Femur (tissue), 1 donor: ENCODE results near the gene NRL.
A peak's percentile ranks its signal among the peaks of the same experiment; 100 is the strongest.

Experiments
- DNase-seq: peaks from one replicate; pipeline ENCODE4 v3.0.0-alpha.2; 2017

Gene NRL

DNA sequence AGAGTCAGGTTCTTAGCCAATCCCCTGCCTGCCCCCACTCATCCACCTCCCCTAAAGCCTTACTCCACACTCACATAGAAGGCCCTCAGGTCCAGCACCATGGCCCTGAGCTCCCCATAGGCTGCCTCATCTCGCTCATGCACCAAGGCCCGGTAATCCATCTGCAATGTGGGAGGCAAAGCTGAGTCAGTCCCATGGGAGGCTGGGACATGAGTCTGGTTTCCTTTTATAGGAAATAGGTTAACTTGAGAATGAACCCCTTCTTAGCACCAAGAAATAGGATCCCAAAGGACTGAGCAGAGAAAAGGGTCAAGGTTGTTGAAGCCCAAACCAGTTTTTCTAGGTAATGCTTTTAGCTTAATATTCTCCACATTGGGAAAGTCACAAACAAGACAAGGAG lies 28.8 kb upstream of the NRL start:
- no peak for DNase-seq

DNA sequence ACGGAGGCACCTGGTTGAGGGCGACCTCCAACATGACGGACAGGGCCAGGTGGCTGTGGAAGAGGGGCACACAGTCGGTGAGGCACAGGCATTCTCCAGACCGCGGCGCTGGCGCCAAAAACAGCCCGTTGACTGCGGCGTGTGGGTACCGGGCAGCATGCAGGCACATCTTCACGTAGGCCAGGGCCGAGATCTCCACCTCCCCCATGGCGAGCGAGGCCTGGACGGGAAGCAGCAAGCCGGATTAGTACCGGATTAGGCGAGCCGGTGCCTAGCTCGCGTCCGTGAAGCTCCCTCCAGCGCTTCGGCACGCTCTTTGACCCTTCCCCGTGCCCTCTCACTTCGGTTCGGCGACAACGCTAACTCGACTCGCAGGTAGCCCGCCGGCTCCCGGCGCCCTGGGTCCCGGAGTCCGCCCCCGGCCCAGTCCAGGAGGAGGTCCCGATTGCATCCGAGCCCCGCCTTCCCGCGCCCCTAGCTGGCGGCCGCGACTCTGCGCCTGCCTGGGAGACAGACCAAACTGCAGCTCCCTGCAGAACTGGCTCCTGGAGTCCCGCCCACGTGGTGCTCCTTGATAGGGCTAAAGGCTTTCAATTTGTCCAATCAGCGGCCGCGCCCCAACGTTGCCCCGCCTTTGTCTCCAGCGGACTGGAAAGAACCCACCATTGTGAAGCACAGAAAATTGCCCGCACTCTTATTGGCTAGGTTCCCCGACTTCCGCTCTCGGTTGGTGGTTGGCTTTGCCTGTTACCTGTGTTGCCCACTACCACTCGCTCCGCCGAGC lies 26.5 kb upstream of the NRL start, which contains the start of gene EMC9:
Gene EMC9 (minus strand): TSS at position 495 of the 784 bp plus-strand sequence. CDS start 287 bp downstream, at position 208.
- DNase-seq, result peak; percentile 100

DNA sequence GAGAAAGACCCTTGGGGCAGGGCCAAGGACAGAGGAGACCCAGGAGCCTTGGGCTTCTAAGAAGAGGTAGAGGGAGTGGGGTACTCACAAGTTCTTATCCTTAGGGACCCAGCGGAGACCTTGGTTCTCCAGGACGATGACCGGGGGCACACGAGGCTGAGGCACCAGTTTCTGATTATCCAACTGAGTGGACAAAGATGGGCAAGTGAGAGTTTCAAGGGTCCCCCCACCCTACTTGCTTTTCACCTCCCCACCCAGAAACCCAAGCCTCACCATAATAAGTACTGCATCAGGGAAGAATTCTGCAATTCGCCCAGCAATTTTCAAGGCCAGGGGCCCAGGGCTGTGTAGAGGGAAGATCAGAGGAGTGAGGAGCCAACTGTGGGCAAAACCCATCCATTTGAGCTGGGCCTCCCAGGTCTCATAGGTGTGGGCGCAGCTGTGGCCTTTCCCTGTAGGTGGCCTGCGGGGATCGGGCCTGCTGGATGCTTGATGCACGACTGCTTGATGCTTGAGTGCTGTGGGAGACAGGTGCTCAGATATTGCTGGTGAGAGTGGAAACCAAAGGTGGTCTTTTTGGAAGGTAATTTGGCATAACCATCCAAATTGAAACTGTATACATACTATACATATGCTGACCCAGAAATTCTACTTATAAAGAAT lies 24.7 kb upstream of the NRL start:
- DNase-seq, result no peak

DNA sequence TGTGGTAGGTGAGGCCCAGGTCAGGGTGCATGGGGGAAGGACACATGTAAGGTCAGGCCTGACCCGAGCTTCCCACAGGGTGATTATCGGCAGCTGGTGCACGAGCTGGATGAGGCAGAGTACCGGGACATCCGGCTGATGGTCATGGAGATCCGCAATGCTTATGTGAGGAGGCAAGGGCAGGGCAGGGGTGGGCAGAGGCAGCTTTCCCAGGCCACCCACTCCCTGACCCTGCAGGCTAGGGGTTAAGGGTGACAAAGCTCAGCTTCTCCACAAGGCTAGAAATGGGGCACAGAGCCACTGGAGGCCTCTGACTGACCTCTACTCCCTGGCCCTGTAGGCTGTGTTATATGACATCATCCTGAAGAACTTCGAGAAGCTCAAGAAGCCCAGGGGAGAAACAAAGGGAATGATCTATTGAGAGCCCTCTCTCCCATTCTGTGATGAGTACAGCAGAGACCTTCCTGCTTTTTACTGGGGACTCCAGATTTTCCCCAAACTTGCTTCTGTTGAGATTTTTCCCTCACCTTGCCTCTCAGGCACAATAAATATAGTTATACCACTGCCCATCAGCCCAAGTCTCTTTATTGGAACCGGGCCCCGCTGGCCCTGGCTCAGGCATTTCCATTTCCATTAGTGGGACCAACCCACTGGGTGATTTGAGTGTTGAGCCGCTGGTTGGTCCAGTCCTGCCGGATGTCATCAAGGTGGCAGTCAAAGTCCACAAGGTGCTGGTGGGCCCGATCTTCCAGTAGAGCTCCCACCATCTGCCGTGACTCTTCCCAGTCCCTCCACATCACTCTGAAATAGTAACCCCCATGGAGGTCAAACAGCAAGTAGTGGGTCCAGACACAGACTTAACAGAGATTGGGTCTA lies 23.9 kb upstream of the NRL start:
- DNase-seq, result no peak

DNA sequence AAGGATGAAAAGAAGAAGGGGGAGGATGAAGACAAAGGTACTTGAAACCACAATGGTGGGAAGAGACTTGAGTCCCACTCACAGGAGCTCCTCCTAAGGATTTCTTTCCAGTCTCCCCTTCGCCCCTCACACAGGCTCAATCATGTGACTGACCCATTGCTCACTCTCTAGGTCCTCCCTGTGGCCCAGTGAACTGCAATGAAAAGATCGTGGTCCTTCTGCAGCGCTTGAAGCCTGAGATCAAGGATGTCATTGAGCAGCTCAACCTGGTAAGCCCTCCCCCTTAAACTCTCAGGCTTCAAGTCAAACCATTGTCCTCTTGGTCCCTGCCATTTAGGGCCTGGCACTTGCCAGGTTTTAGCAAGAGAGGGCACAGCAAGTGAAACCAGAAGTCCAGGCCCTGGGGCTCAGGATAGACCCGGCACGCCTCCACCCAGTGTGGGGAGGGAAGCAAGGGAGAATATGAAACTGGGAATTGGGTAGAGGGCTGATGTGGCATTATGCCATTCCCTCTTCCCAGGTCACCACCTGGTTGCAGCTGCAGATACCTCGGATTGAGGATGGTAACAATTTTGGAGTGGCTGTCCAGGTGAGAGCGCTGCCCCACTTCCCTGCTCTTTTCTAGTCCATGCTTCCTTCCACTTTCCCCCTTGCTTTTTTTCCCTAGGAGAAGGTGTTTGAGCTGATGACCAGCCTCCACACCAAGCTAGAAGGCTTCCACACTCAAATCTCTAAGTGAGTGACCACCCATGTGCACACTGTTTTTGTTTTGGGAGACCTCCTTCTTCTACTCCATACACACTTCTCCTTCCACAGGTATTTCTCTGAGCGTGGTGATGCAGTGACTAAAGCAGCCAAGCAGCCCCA lies 23.0 kb upstream of the NRL start:
- no peak for DNase-seq

DNA sequence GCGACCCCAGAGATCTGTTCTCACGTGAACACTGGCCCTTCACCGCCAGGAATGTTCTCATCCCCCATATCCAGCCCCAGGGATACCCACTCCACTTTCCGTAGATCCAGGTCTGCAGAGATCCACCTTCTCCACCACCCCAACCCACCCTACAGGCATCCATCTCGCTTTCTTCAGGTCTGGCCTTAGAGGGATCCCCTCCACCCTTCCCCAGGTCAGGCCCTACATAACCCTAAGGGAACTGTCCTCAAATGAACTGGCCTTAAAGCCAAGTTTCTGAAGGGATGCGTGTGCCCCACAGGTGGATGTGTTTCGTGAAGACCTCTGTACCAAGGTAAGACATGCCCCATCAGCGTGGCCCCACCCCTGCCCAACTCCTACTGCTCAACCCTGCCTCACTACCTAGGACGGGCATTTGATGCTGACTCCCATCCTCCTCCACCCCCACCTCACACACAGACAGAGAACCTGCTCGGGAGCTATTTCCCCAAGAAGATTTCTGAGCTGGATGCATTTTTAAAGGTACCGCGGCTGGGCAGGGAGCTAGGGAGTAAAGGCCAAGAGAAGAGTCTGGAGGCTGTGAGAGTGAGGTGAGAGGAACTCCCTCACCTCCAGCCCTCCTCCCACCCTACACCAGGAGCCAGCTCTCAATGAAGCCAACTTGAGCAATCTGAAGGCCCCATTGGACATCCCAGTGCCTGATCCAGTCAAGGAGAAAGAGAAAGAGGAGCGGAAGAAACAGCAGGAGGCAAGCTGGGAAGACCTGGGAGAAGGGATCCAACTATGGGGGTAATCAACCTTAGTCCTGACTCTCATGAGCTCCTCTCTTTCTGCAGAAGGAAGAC lies 22.2 kb upstream of the NRL start:
- no peak for DNase-seq

DNA sequence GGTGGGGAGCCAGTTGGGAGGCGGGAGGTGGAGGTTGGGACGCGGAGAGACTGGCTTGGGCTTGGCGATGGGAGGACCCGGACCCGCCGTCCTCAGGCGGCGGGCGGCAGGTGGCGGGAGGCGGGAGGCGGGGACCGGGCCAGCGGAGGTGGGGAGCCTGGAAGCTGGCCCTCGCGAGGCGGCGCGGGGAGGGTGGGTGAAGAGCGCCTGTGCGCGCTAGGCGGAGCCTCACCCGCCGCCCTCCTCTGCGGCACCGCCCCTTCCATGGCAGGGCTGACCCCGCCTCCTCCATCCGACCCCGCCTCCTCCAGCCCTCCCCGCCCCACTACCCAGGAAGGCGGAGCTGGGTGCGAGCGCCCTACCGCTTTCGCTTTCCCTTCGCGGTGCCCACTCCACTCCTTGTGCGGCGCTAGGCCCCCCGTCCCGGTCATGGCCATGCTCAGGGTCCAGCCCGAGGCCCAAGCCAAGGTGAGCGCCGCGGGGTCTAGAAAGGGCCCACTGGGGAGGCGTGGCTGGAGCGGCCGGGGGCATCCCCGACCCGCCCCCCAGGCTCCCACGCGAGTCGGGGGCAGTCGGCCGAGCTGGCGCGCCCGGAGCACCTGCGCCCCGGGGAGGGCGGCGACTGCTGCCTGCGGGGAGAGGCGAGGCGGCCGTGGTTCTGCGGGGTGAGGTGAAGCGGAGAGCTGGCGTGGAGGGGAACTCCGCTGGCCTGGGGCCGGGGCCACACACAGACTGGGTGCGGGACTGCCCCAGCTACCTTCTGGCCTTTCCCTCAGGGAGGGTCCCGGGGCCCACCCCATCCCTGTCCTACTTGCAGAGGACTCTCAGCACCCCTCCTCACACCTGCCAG lies 21.3 kb upstream of the NRL start, which contains the start of gene PSME1:
Gene PSME1 (plus strand): TSS at position 361 of the 850 bp plus-strand sequence. CDS start 69 bp downstream, at position 430.
- peak; percentile 95 for DNase-seq

DNA sequence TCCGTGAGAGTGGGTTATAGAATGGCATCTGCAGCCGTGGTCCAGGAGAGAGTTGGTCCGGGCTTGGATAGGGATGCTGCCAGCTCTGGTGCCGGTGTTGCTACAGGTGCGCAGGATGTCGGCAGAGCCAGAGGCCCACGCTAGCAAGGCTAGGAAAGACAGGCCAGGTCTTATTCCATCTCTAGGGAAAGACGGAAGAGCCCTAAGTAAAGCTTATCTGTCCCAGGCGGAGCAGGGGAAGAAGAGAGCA lies 20.8 kb upstream of the NRL start:
- no peak for DNase-seq

DNA sequence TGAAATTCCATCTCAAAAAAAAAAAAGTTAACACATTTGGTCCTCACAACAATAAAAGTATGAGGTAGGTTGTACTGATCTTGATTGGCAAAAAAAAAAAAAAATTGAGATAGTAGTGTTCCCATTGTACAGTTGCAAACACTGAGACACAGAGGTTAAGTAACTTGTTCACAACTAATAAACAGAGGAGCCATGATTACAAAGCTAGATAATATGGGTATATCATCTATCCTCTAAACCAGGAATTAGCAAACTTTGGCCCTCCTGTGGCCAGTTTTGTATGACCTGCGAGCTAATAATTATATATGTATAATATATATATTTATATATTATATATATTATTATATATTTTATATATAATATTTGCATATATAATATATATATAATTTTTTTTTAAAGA lies 19.0 kb upstream of the NRL start:
- no peak for DNase-seq

DNA sequence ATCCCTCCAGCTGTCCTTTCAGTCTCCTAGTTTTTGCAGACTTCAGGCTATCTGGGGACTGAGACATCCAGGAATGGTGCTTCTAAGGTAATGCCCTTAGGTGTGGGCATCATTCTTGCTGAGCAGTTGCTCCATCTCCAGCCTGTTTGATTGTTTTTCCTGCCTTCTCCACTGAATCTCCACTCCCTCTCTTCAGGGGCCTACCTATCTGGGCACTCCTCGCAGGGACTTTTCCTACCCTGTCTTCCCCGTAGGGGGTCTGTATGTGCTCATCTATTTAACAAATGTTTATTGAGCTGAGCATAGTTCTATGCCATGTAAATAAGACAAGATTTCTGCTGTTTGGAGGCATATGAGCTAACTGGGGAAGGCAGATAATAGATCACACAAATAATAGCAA lies 18.2 kb upstream of the NRL start:
- no peak for DNase-seq

DNA sequence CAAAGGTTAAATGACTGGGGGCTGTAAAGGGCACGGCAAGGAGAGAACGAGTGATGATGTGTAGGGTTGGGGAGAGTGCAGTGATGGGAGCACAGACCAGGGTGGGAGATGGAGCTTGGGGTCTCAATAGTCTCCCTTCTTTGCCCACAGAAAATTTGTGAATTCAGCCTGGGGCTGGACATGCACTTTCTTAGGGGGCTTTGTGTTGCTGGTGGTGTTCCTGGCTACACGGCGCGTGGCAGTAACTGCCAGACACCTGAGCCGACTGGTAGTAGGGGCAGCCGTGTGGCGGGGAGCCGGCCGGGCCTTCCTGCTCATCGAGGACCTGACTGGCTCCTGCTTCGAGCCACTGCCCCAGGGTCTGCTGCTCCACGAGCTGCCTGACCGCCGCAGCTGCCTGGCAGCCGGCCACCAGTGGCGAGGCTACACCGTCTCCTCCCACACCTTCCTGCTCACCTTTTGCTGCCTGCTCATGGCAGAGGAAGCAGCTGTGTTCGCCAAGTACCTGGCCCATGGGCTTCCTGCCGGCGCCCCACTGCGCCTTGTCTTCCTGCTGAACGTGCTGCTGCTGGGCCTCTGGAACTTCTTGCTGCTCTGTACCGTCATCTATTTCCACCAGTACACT lies 17.4 kb upstream of the NRL start:
- DNase-seq, result no peak

DNA sequence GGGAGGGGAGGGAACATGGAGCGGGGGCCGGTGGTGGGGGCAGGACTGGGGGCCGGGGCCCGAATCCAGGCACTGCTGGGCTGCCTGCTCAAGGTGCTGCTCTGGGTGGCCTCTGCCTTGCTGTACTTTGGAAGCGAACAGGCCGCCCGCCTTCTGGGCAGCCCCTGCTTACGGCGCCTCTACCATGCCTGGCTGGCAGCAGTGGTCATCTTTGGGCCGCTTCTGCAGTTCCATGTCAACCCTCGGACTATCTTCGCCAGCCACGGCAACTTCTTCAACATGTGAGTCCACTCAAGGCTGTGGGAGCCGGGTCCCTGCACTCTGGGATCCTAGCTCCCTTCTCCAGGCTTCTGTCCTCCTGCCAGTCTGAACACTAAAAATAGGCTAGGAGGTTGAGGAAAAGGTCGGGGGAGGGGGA lies 16.8 kb upstream of the NRL start:
- no peak for DNase-seq

DNA sequence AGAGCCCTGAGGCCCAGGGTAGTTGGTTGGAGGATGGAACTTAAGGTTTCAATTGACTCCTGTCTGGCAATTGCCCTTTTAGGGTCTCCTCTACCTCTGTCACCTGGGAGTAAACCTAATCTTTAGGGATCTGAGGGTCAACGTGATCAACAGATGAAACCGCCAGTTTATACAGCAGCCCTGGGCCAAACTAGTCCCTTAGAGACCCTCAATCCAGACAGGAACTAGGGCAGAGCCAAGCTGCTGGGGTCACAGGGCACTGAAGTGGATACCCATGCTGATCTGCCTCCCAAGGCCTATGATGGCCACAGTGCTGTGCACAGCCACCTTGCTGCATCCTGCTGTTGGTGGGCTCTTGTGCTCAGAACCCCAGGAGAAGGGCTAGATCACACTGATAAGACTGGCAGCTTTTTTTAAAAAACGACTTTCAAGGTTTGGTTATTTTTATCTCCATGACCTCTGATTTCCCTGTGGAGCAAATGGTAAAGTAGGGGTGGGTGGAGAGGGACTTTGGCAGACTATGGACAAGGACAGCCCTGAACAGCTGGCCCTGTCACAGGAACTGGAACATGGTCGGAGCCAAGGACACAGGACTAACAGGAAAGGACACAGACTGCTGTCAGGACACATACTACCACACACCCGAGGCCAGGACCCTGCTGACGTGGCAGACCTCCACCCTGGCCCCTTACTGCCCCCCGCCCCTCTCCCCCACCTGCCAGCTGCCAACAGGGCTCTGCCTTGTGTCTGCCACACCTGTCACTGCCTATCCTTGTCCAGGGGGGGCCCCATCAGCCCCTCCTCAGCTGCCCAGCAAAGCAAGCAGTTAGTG lies 16.2 kb upstream of the NRL start:
- peak; percentile 85 for DNase-seq

DNA sequence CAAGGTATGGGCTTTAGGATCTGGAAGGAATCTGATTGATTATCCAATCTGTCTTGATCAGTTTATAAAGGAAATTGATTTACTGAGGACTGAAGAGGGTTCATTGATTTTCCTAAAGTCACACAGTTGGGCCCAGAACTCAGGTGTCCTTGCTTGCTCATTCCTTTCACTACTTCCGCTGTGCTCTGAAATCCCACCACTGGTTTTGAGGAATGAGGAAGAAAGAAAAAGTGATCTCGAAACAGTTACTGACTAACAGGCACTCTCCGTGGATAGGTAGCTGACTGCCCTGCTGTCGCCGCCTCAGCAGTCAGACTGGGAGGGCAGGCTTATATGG lies 15.6 kb upstream of the NRL start, which contains the start of gene FITM1:
Gene FITM1 (plus strand): TSS at position 280 of the 337 bp plus-strand sequence. CDS start 905 bp downstream, outside the sequence.
- no peak for DNase-seq

DNA sequence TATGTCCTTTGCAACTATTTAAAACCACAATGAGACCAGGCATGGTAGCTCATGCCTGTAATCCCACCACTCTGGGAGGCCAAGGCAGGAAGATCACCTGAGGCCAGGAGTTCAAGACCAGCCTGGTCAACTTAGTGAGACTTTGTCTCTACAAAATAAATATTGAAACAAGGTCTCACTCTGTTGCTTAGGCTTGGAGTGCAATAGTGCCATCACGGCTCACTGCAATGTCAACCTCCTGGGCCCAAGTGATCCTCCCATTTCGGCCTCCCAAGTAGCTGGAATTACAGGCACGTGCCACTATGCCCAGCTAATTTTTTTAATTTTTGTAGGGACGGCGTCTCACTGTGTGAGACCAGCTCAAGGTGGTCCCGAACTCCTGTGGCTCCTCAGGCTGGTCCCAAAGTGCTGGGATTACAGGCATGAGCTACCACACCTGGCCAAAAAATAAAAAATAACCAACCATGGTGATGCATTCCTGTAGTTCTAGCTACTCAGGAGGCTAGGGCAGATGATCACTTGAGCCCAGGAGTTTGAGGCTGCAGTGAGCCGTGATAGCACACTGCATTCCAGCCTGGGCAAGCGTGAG lies 14.8 kb upstream of the NRL start:
- no peak for DNase-seq

DNA sequence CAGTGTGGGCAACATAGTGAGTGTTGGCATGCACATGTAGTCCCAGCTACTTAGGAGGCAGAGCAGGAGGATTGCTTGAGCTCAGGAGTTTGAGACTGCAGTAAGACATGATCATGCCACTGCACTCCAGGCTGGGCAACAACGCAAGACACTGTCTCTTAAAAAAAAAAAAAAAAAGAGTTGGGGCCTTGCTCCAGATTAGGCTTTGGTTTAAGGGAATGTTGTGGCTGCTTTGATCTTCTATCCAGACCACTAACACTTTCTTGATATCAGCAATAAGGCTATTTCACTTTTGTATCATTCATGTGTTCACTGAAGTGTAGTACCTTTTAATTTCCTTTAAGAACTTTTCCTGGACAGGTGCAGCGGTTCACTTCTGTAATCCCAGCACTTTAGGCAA lies 12.9 kb upstream of the NRL start:
- no peak for DNase-seq

DNA sequence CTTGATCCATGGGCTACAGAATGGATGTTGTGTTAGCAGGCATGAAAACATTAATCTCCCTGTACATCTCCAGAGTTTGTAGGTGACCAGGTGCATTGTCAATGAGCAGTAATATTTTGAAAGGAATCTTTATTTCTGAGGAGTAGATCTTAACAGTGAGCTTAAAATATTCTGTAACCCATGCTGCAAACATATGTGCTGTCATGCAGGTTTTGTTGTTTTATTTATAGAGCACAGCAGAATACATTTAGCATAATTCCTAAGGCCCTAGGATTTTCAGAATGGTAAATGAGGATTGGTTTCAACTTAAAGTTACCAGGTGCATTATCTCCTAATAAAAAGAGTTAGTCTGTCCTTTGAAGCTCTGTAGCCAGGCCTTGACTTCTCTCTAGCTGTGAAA lies 12.2 kb upstream of the NRL start:
- DNase-seq, result no peak
